ENCODE data around the gene EPM2A.

DNA sequence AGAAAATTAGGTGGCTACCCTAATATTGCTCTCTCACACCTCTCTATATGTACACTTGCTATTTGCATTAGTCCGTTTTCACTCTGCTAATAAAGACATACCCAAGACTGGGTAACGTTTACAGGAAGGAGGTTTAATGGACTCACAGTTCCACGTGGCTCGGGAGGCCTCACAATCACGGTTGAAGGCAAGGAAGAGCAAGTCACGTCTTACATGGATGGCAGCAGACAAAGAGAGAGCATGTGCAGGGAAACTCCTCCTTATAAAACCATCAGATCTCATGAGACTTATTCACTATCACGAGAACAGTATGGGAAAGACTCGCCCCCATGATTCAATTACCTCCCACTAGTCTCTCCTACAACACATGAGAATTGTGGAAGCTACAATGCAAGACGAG, 53.4 kb downstream of the EPM2A start:
- TF ChIP-seq, protein P1, sequence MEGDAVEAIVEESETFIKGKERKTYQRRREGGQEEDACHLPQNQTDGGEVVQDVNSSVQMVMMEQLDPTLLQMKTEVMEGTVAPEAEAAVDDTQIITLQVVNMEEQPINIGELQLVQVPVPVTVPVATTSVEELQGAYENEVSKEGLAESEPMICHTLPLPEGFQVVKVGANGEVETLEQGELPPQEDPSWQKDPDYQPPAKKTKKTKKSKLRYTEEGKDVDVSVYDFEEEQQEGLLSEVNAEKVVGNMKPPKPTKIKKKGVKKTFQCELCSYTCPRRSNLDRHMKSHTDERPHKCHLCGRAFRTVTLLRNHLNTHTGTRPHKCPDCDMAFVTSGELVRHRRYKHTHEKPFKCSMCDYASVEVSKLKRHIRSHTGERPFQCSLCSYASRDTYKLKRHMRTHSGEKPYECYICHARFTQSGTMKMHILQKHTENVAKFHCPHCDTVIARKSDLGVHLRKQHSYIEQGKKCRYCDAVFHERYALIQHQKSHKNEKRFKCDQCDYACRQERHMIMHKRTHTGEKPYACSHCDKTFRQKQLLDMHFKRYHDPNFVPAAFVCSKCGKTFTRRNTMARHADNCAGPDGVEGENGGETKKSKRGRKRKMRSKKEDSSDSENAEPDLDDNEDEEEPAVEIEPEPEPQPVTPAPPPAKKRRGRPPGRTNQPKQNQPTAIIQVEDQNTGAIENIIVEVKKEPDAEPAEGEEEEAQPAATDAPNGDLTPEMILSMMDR (IDR thresholded peaks at IDR 0.05): no peak
- no peak for TF ChIP-seq POLR2AphosphoS5 (IDR thresholded peaks at IDR 0.05; ENCODE audit: low read depth, low read length)
- TF ChIP-seq, protein P2, sequence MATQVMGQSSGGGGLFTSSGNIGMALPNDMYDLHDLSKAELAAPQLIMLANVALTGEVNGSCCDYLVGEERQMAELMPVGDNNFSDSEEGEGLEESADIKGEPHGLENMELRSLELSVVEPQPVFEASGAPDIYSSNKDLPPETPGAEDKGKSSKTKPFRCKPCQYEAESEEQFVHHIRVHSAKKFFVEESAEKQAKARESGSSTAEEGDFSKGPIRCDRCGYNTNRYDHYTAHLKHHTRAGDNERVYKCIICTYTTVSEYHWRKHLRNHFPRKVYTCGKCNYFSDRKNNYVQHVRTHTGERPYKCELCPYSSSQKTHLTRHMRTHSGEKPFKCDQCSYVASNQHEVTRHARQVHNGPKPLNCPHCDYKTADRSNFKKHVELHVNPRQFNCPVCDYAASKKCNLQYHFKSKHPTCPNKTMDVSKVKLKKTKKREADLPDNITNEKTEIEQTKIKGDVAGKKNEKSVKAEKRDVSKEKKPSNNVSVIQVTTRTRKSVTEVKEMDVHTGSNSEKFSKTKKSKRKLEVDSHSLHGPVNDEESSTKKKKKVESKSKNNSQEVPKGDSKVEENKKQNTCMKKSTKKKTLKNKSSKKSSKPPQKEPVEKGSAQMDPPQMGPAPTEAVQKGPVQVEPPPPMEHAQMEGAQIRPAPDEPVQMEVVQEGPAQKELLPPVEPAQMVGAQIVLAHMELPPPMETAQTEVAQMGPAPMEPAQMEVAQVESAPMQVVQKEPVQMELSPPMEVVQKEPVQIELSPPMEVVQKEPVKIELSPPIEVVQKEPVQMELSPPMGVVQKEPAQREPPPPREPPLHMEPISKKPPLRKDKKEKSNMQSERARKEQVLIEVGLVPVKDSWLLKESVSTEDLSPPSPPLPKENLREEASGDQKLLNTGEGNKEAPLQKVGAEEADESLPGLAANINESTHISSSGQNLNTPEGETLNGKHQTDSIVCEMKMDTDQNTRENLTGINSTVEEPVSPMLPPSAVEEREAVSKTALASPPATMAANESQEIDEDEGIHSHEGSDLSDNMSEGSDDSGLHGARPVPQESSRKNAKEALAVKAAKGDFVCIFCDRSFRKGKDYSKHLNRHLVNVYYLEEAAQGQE (IDR thresholded peaks at IDR 0.05; ENCODE audit: insufficient read depth in 1 of 2, low read depth in 2 of 2, low read length in 1 of 2): no peak
- TF ChIP-seq TCF7L2 (IDR thresholded peaks at IDR 0.05; ENCODE audit: low read depth, low read length): no peak
- no peak for TF ChIP-seq SIN3A (IDR thresholded peaks at IDR 0.05; ENCODE audit: borderline replicate concordance, insufficient read depth, low read depth, low read length)
